ENCODE data around the gene REX1BD.
"Not testable (repeated sequence)": the region's sequence is repeated elsewhere in the genome, so short reads cannot be mapped to it uniquely, and the experiment has no call there.

Gene REX1BD
- 41.0 to 75.5 (median 62.6) reads per million in 4 experiments for total RNA-seq

DNA sequence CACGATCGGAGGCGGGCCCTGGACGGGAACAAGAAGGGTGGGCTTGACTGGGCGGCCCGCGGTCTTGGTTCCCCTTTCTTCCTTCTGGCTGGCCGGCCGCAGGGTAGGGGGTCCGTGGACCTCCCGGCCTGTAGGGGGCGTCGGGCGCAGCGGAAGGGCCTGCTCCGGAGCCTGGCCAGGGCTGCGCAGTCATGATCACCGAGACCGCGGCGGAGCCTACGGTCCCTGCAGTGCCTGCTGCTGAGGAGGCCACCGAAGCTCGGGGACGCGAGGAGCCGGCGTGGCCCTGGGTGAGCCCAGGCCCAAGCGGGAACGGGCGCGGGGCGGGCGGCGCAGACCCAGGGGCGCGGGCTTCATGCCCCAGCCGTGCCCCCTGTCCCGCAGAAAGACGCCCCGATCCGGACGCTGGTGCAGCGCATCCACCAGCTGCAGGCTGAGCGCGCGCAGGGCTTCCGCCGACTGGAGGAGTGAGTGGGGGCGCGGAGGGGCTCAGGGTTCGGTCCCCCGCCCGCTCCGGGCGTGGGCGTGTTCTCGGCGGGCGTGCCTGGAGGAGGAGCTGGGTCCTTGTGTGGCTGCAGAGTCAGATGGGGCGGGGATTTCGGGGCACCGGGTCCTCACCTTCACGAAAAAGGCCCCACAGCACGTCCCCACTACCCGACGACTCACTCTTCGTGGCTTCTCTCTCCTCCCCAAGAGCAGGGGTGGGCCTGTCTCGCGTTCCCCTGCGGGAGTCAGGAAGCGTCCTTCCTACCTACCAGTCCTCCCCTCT is at the start of gene REX1BD:
REX1BD (plus strand) TSS at position 188 of the 769 bp plus-strand sequence; CDS start at position 192, 4 bp downstream.
- DNase-seq, result peak; percentile 82

DNA sequence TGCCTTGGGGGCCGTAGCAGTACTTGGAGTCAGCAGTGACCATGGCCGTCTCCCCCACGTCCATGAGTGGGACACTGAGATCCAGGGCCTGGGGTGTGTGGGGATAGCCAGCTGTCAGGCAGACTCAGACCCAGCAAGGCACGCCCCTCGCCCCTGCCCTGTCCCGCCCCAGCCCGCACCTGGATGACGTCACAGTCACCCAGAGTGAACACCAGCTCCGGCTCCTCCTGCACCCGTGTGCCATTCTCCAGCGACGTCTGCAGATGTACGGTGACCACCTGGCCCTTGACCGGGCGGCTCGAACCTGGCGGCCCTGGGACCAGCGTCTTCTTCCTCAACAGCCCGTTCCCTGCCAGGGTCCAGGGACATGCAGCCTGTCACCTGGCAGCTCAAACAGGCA is 49.2 kb upstream of the REX1BD start:
- DNase-seq, result no peak

GRCh38 chr19:18540200-18540599 is 48.4 kb upstream of the REX1BD start:
- not testable (repeated sequence) for DNase-seq

GRCh38 chr19:18541258-18541991 is 47.2 kb upstream of the REX1BD start:
- DNase-seq, result no peak

DNA sequence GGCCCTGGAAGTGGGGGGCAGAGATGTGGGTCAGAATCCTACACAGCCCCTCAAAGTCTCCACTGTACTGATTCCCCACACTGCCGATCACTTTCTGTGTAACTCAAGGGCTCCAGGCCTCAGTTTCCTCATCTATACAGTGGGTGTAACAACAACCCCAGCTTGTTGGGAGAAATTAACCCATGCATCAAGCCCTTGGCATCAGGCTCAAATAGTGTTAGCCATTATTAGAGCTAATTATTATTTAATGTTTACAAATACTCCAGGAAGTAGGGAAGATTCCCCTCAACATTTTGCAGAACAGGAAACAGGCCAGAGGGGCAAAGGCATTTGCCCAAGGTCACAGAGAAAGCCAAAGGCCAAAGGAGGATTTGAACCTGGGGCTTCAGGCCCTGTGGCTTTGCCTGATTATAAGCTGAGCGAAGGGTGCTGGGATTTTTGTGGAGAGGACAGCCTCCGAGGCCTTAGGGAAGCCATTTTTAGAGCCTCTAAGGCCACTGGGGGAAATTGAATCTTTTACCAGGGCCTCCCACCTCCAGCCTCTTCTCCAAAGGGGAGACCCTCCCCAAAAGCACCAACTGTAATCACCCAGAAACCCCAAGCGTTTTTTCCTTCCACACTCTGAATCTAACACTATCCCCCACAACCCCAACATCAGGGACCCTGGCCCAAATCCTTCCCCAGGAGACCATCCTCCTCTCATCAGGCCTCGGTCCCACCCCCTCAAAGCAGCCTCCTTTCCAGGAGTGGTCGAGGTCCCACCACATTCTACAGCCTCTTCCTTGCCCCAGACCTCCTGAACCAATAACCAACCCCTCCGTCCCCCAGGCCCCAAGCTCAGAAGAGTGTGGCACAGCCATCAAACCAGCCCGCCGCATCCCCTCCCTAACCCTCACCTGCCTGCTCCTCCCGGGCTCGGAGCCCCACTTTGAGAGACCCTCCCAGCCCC is 46.3 kb upstream of the REX1BD start:
- no peak for DNase-seq

DNA sequence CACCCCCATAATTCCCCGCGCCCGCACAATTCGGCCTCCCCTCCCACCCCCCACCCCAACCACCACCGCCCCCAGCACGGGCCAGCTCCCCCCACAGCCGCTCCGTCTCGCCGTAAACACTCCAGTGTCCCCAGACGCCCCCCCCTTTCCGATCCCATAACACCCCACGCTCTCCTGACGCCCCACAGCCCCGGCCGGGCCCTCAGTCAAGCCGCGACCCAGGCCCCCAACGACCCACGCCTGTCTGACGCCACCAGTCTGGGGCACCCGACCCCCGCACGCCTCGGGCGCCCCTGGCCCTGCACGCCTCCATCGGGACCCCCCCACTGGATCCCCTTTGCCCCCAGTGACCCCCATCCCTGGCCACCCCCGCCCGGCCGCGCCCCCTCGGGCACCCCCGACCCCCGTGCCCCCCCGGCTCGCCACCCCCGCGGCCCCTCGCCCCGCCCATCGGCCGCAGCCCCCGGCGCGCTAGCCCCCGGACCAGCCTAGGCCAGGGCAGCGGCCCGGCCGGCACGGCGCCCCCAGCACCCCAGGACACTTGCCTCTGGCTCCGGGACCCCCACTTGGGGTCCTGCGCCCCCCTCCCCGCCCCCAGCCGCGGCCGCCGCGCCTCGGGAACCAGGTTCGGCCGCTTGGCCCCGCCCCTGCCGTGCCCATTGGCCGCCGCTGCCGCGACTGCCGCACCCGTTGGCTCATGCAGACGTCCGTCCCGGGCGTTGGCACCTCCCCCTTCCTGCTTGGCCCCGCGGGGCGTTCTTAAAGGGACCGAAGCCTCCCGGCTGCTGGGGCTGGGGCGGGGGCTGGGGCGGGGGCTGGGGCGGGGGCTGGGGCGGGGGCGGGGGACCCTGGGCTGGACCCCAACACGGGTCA is 45.4 kb upstream of the REX1BD start, which contains the start of gene FKBP8:
FKBP8 (minus strand) TSS at position 633 of the 873 bp plus-strand sequence. CDS start 1,603 bp downstream, outside the sequence.
- DNase-seq, result peak; percentile 85

DNA sequence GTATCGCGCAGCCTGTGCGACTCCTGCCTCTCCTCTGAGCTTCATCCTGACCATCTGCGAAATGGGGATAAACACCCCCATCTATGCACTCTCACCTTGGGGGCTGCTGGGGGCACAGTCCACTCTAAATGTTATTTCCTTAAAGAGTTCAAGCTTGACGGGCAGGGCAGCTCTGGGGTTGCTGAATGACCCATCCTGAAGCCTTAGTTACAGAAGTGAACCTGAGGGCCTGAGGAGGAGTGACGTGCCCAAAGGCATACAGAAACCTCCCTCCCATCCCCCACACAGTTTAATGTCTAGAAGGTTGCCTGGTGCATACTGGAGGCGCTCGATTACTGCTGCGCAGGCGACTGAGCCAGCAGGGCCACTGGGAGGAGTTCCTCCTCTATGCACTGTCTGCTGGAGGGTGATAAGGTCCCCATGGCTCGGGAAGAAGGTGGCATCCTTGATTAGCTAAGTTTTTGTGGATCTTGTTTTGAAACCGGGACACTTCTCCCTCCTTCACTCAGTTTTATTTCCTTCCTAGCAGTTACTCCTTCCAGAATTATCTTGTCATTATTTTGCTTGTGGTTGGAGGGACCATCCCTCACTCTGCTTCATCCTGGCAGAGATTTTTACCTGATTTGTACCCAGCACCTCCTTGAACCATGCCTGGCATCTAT is 44.7 kb upstream of the REX1BD start:
- peak; percentile 29 for DNase-seq

DNA sequence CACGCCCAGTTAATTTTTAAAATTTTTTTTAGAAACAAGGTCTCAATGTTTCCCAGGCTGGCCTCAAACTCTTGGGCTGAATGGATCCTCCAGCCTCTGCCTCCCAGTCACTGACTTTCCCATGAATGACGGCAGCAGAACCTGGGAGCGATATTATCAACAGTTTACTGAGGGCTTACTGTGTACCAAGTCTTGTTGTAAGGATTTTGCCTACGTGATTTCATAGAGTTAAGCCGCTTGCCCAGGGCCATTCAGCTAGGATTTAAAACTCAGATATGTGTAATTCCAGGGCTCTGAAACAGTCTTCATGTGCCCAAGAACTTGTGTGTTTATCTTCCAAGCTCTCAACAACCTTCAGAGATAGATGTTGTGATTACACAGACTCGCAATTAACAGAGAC is 37.0 kb upstream of the REX1BD start:
- DNase-seq, result no peak

DNA sequence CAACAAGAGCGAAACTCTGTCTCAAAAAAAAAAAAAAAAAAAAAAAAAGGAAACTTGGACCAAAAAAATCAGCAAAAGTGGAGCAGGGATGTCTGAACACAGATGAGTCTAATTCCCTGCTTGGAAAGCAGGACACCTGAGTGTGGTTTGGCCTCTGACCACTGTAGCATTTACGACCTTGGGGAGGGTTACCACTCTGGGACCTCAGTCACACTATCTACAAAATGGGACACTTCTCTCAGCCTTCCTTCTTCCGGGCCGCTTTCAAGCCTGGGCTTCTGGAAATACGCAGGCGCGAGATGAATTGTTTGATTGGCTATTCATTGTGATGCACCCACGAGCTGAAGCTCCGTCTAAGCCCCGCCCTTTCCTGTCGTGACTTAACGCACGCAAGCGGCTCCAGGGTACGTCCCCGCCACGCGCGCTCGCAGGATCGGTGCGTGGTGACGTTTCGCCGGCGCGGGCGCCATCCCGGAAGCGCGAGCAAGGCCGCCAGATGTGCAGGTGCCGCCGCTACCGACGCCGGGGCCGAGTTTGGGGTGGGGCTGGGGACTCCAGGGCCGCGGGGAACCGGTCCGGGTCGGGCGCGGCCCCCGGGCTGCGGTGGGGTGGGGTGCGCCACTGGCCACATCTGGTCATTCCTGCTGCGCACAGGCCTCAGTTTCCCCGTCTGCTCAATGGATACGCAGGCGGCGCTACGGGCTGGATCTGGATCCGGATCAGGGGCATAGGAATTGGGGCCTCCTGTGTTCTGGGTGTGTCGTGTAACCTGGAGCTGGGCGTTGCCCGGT is 31.0 kb upstream of the REX1BD start, which contains the start of gene KXD1:
KXD1 (plus strand) TSS at position 460 of the 791 bp plus-strand sequence. CDS start 4,187 bp downstream, outside the sequence.
- peak; percentile 95 for DNase-seq

GRCh38 chr19:18558202-18558555 is 30.4 kb upstream of the REX1BD start:
- DNase-seq, result no peak

DNA sequence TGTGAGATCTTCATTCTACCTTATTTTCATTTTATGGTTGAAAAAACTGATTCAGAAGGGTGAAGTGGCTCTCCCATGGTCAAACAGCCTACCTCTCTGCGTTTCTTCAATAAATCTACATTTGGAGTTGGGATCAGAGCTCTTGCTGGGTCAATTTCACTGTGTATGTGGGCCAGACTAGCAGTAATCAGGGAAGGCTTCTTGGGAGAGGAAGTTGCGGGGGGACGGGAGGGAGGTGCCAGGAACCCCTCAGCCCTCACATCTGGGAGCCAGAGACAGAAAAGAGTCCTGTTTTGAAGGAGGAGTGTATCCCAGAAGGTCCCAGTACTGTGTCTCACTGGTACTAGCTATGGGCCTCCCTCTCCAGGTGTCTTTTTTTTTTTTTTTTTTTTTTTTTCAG is 30.0 kb upstream of the REX1BD start:
- DNase-seq, result no peak

DNA sequence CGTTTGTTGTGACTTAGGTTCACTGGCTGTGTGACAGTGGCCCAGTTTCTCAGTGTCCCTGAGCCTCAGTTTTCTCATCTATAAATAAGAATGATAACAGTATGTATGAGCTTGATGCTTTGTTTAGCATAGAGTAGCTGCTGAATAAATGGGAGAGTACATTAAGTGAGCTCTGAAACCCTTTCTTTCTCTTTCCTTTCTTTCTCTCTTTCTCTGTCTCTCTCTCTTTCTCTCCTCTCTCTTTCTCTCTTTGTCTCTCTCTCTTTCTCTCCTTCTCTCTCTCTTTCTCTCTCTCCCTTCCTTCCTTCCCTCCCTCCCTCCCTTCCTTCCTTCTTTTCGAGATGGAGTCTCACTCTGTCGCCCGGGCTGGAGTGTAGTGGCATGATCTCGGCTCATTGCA is 28.9 kb upstream of the REX1BD start:
- no peak for DNase-seq

DNA sequence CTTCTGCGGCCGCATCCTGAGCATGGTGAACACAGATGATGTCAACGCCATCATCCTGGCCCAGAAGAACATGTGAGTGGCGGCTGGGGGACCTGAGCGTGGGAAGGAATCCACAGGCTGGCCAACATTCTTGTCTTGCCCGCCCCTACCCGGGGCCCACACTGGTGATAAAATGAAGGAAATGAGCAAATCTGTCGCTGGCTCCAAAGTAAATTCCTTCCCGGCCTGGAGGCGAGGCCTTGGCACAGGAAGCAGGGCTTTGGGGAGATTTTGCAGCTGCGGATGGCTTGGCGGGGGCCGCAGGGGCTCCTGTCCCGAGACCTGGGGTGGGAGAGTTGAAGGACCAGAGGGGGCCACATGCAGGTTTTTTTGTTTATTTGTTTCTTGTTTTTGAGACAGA is 26.5 kb upstream of the REX1BD start:
- DNase-seq, result no peak

DNA sequence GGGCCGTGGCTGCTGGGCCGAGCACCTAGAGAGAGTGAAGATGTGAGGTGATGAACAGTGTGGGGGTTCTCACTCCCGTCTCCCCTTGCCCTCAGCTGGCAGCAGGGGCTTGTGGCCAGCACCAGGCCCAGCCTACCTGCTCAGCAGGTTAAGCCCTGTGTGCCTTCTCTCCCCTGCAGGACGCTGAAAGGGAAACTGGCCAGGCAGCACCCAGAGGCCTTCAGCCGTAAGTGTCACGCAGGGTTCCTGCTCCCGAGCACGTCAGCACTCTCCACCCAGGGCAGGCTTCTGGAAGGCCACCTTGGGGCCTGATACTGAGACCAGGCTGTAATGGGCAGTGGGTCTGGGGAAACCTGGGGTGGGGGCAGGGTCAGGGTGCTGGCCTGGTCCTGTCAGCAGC is 21.6 kb upstream of the REX1BD start:
- DNase-seq, result no peak

- DNase-seq, result no peak
Measured at GRCh38 chr19:18568367-18568766, 20.2 kb upstream of the REX1BD start.

- peak; percentile 97 for DNase-seq
Measured at GRCh38 chr19:18571564-18572344, 16.8 kb upstream of the REX1BD start, which contains the start of gene UBA52. TSS of gene UBA52 (plus strand) at chr19:18571857. CDS start at chr19:18573301, 1,444 bp downstream.

GRCh38 chr19:18574691-18575291 is 13.8 kb upstream of the REX1BD start:
- no peak for DNase-seq

DNA sequence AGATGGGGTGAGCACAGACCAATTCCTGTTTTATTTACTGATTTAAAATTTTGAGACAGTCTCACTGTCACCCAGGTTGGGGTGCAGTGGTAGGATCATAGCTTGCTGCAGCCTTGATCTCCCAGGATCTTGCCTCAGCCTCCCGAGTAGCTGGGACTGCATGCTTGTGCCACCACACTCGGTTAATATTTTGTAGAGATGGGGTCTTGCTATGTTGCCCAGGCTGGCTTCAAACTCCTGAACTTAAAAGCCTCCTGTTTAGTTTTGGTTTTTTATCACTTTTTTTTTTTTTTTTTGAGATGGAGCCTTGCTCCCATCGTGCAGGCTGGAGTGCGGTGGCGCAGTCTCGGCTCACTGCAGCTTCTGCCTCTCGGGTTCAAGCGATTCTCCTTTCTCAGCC is 12.2 kb upstream of the REX1BD start:
- no peak for DNase-seq

DNA sequence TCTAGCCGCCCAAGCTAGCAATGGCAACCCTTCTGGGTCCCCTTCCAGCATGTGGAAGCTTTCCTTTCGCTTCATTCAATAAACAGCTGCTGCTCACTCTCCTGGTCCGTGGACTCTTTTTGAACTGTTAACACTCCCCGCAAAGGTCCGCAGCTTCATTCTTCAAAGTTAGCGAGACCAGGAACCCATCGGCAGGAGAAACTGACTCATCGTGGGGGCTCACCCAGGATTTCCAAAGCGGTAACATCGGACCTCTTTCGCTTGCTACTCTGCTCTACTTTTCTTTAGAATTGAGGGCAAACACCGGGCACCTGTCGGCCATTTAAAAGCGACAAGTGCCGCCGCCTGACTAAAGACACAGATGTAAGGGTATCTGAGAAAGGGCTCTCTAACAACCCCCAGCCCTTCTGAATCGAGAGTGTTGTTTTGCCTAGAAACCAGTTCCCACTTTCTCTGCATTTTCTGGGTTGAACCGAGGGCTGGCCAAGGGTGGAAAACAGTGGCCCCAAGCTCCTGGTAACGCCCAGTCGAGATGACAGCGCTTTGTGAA is 11.2 kb upstream of the REX1BD start:
- no peak for DNase-seq

All from effector CD8-positive, alpha-beta T cell (primary cell).